ENCODE measurements around the gene EMP2.

Gene EMP2

DNA sequence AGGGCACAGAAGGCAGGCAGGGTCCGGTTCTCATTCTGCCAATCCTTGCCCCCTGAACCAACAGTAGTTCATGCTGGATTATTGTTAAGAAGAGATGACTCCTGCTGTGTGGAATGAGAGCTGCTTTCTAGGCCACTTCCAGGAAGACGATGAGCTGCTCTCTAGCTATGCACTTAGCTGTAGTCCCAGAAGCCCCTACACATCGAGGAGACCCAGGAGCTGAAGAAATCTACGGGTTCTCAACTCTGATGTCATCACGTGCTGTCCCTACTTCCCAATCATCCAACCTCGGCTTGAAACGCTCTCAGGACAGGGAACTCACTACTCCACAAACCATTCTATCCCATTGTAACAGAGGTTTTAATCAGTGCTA is 29.0 kb upstream of the EMP2 start:
- no peak for DNase-seq

GRCh38 chr16:10608687-10609401 is 28.4 kb upstream of the EMP2 start:
- DNase-seq: no peak

DNA sequence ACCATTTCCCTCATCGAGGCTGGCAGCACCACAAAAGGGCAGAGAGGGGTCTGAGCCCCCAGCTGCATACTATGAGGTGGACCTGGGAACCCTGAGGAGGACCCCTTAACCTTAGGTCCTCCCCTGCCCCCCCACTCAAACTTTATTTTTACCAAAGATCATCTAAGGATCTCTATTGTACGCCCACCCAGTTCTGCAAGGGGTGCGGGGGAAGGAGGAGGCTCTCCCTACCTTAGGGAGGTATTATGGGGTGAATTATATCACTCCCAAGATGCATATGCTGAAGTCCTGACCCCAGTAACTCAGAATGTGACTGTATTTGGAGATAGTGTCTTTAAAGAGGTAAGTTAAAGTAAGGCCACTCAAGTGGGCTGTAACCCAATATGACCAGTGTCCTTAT is 26.8 kb upstream of the EMP2 start:
- no peak for DNase-seq

DNA sequence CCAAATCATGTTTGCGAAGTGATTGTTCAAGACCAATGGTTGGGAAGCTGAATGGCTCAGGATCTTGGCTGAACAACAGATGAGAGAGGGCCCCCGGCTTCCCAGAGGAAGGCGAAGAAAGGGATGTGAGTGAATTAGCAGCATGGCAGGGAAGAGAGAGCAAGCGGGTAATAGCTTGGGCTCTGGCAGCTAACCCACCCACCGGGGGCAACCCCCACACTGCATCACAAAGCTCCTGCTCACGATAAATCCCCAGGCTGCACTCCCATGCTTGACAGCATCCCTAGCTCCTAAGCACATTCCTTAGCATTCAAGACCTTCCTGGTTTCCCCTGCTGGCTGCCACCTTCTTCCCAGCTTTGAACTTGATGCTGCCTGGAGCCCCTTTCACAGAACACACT is 26.2 kb upstream of the EMP2 start:
- no peak for DNase-seq

GRCh38 chr16:10605636-10606035 is 25.2 kb upstream of the EMP2 start:
- no peak for DNase-seq

DNA sequence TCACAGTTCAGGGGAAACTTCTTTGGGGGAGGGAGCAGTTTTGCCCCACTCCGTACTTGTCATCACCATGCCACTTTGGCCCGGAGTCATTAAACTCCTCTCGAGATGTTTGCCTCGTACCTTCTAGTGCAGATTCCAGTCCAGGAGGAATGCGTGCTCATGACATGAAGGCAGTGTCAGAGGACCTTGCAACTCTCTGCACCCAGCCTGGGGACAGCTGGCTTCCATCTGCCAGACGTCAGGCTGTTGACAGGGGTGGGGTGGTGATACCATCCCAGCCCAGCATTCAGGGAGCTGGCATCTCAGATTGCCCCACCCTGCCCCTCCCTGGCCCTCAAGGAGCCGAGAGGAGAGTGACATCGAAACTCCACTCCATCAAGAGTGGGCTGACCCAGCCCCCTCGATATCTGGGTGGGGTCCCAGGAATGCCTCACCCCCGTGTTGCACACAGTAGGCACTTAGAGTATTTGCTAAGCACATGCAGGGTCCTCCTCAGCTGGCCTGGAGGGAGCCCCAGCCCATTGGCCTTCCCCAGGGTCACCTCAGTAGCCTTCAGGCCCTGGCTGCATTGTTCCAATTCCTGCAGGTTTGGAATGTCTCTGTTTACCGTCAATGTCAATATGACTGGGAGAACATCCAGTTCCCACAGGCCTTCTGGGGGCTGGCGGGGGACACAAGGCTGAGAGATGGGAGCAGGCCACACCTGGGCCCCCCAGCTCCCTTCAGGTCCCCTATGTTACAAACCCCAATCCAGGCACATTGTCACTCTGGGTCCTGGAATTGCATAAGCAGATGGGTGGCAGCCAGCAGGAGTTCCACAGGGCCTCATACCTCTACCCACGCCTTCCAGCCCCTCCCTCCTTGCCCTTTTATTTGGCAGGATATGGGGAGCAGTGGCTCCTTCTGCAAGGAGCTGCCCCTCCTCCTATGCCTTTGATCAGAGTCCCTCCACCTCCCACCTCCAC is 21.3 kb upstream of the EMP2 start:
- DNase-seq: no peak

GRCh38 chr16:10600782-10601443 is 20.5 kb upstream of the EMP2 start:
- no peak for DNase-seq

DNA sequence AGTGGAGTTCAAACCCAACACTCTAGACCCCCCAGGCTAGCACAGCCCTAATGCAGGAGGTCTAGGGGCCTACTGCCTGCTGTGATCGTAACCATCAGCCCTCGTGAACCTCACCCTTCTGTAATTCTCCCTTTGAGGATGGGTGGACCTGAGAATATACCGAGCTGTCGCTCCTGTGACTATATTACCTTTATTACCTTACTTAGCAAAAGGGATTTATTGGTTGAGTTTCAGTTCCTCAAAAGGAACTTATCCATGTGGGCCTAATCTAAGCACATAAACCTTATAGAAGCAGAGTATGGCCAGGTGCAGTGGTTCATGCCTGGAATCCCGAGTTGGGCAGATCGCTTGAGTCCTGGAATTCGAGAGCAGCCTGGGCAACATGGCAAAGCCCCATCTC is 19.2 kb upstream of the EMP2 start:
- DNase-seq: no peak

GRCh38 chr16:10598157-10598556 is 17.8 kb upstream of the EMP2 start:
- no peak for DNase-seq

GRCh38 chr16:10597187-10597601 is 16.8 kb upstream of the EMP2 start:
- DNase-seq: no peak

DNA sequence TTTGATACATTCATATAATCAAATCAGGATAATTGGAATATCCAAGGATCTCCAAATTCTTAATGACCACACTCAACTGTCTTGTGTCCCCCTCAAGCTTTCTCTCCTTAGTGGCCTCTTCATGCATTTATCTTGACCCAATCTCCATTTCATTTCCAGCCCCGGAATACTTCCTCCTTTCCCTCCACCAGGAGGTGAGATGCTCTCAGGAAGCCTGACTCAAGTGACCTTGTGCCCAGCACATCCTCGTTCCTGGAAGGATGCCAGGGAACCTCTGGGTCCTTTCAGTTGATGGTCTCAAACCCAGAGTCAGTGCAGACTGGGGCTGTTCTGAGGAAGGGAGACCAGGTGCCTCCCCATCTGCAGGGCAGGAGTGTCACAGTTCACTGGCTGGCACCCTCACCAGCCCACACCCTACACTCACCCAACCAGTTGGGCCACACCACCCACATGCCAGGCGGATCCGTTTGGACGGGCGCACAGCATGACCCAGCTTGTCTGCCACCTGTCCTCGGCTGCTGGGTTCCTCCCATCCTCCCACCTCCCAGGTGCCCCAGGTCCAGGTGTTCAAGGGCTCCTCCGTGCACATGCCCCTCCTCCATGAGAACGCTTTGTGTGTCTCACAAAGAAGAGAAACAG is 14.0 kb upstream of the EMP2 start:
- DNase-seq: no peak

GRCh38 chr16:10592611-10593010 is 12.2 kb upstream of the EMP2 start:
- DNase-seq: no peak

DNA sequence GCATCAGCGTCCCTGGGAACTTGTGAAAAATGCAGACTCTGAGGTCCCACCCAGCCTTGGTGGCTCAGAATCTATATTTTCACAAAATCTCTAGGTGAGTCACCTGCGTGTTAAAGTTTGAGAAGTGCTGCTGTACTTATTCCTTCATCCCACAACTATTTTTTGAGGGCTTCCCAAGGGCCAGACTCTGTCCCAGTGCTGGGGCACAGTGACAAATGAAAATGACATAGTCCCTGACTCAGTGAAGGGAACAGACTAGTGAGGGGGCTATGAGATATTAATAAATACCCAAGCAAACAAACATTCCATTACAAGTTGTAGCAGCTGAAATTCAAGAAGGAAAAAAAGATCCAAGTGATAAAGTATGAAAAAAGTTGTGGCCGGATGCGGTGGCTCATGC is 9.9 kb upstream of the EMP2 start:
- no peak for DNase-seq

DNA sequence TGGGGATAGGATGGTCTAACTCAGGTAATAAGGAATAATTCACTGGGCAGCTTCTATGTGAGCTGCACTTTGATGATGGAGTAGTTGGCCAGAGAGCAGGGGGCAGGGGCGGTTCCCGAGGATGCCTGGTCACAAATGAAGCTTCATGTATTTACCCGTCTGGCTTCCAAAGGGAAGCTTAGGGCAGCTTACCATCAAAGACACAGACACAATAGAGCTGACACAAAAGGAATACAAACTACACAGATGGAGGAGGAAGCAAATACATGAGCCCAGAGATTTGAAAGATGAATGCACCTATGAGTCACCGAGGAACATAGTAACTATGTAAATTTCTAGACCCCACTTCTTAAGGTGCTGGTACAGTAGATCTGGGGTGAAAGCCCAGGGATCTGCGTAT is 8.7 kb upstream of the EMP2 start:
- DNase-seq: no peak

DNA sequence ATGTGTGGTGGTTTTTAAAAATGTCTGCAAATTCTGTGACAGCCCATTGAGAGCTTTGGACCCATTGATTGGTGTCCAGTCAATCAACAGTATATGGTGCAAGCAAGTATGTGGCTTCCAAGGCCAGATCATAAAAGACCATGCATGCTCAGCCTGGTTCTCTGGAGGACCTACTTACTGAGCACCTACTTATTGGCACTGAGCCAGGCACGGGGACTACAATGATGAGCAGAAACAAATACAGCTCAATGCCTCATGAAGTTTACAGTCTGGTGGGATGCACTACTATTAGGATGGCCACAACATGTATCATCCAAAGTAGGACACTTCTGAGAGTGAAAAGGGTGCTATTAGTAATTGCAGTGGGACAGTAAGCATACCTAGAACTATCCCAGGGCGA is 7.2 kb upstream of the EMP2 start:
- no peak for DNase-seq

GRCh38 chr16:10584981-10585438 is 4.6 kb upstream of the EMP2 start:
- DNase-seq: no peak

GRCh38 chr16:10583269-10583668 is 2.9 kb upstream of the EMP2 start:
- DNase-seq: no peak

DNA sequence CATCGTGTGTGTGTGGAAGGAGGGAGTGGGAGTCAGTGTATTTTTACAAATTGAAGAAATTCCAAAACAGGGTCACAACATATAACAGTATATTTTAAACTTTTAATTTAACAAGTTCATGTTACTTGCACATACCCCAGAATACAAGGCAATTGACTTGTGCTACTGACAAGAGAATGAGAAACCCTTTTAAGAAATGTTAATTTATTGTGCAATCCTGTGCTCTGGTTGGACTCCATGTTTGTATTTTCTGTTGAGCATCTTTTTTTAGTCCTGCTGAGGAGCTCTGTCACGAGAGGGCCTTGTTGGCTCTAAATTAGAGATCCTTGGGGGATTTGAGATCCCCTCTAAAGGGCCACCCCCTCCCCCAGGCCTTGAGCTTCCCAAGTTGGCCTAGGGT is 1.1 kb upstream of the EMP2 start:
- DNase-seq: no peak

DNA sequence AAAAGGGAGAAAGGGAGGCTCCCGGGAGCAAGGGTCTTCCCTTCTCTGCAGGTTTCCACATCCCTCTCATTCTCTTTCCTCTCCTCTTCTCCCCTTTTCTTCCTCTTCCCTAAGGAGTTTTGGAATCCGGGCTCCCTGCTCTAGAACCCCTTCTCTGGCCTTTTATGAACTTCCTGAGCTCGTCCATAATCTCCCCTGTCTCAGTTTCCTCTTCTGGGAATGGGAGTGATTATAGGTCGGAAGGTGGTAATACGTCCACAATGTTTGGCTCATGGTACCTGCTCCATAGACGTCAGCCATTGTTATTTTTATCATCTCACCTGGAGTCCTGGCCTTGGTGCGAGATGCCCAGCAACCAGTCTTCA is 467 bp upstream of the EMP2 start:
- DNase-seq: no peak

GRCh38 chr16:10579575-10579964 is 828 bp downstream of the EMP2 start:
- no peak for DNase-seq

DNA sequence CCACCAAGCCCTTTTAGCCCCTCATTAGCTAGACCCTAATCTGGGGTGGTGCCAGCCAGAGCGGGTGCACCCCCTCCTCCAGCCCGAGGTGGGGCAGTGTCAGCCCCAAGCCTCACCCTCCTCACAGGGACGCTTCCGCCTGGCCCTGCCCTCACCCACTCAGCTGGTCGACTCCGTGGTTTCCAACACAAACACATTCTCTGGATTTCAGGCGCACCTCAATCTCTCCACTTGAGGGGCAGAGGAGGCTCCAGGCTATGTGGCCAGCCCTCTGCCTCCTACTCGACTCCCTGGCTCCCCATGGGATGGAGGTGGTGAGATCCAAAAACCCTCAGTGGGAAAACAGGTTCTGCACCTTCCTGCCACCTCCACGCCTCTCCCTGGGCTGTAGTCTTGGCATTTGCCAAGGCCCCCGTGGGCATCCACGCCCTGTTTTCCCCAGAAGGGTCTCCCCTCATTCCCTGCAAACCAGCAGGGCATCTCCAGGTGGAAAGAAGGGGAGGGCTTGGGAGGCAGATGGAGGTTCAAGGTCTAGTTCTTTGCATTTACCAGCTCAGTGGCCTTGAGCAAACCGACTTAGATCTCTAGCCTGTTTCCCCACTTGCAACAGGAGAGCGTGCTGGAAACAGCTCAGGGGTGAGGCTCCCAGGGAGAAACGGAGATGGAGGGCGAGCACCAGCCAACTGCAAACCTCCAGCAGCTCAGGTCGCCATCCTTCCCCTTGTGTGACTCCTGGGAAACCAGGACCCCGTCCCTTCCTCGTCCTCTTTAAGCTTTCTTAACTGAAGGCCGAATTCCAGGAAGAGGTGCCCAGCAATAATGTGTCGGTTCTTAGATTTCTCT is 1.7 kb downstream of the EMP2 start:
- no peak for DNase-seq

Data from activated CD4-positive, alpha-beta T cell treated with anti-CD3 and anti-CD28 coated beads for 4 hours (primary cell).